ENCODE data around the gene TAOK2.

TAOK2 gene

GRCh38 chr16:29978081-29978480 lies 4.4 kb downstream of the TAOK2 start:
- no peak for DNase-seq (ENCODE audit: low read depth, low spot score)
- H3K4me1 ChIP-seq (ENCODE audit: insufficient read depth, insufficient read length) = peaks cover 7% of the 10 kb centered on the region
- H3K4me3 ChIP-seq (ENCODE audit: insufficient read length, low read depth) = no peak overlapping the region
- H3K9me3 ChIP-seq (ENCODE audit: insufficient read depth, low read length) = peaks cover 2% of the 10 kb centered on the region
- no peak for TF ChIP-seq SUZ12 (IDR thresholded peaks at IDR 0.05; ENCODE audit: extremely low read depth, insufficient read depth, insufficient read length)
- no peak for TF ChIP-seq ZNF274 (IDR thresholded peaks at IDR 0.05; ENCODE audit: low read depth, low read length)
- no peak for TF ChIP-seq YY1 (IDR thresholded peaks at IDR 0.05; ENCODE audit: insufficient read depth, insufficient read length)
- H3K9ac ChIP-seq (ENCODE audit: insufficient read length, low read depth) = no peak overlapping the region
- peaks cover 60% of the 10 kb centered on the region for H3K36me3 ChIP-seq (ENCODE audit: insufficient read depth, insufficient read length, low read length)
- H3K27me3 ChIP-seq (ENCODE audit: insufficient read depth, insufficient read length) = no peaks in the 10 kb centered on the region

GRCh38 chr16:29978564-29979270 lies 5.0 kb downstream of the TAOK2 start:
- Histone ChIP-seq H3K9me3 (ENCODE audit: insufficient read depth, low read length) (no peaks in the 10 kb centered on the region), H3K9ac (ENCODE audit: insufficient read length, low read depth) (no peak overlapping the region), H3K36me3 (ENCODE audit: insufficient read depth, insufficient read length, low read length) (peaks cover 66% of the 10 kb centered on the region), H3K4me3 (ENCODE audit: insufficient read length, low read depth) (no peak overlapping the region), H3K4me1 (ENCODE audit: insufficient read depth, insufficient read length) (peaks cover 7% of the 10 kb centered on the region), H3K27me3 (ENCODE audit: insufficient read depth, insufficient read length) (no peaks in the 10 kb centered on the region)
- no peak for TF ChIP-seq SUZ12 (IDR thresholded peaks at IDR 0.05; ENCODE audit: extremely low read depth, insufficient read depth, insufficient read length)
- DNase-seq (ENCODE audit: low read depth, low spot score) = no peak

GRCh38 chr16:29982560-29983419 lies 9.1 kb downstream of the TAOK2 start:
- Histone ChIP-seq H3K36me3 (ENCODE audit: insufficient read depth, insufficient read length, low read length) (peaks cover 99% of the 10 kb centered on the region), H3K9ac (ENCODE audit: insufficient read length, low read depth) (no peak overlapping the region), H3K9me3 (ENCODE audit: insufficient read depth, low read length) (no peaks in the 10 kb centered on the region), H3K4me3 (ENCODE audit: insufficient read length, low read depth) (no peak overlapping the region), H3K4me1 (ENCODE audit: insufficient read depth, insufficient read length) (peaks cover 2% of the 10 kb centered on the region), H3K27me3 (ENCODE audit: insufficient read depth, insufficient read length) (no peaks in the 10 kb centered on the region)
- TF ChIP-seq YY1 (IDR thresholded peaks at IDR 0.05; ENCODE audit: insufficient read depth, insufficient read length) (no peak), ZNF274 (IDR thresholded peaks at IDR 0.05; ENCODE audit: low read depth, low read length) (no peak), SUZ12 (IDR thresholded peaks at IDR 0.05; ENCODE audit: extremely low read depth, insufficient read depth, insufficient read length) (no peak)
- no peak for DNase-seq (ENCODE audit: low read depth, low spot score)

GRCh38 chr16:29983420-29984136 lies 9.9 kb downstream of the TAOK2 start:
- peaks cover 99% of the 10 kb centered on the region for H3K36me3 ChIP-seq (ENCODE audit: insufficient read depth, insufficient read length, low read length)
- no peak overlapping the region for H3K9ac ChIP-seq (ENCODE audit: insufficient read length, low read depth)
- no peaks in the 10 kb centered on the region for H3K9me3 ChIP-seq (ENCODE audit: insufficient read depth, low read length)
- no peaks in the 10 kb centered on the region for H3K4me1 ChIP-seq (ENCODE audit: insufficient read depth, insufficient read length)
- H3K27me3 ChIP-seq (ENCODE audit: insufficient read depth, insufficient read length) = no peaks in the 10 kb centered on the region
- no peak for DNase-seq (ENCODE audit: low read depth, low spot score)
- no peak overlapping the region for H3K4me3 ChIP-seq (ENCODE audit: insufficient read length, low read depth)
- TF ChIP-seq ZNF274 (IDR thresholded peaks at IDR 0.05; ENCODE audit: low read depth, low read length) (no peak), SUZ12 (IDR thresholded peaks at IDR 0.05; ENCODE audit: extremely low read depth, insufficient read depth, insufficient read length) (no peak), YY1 (IDR thresholded peaks at IDR 0.05; ENCODE audit: insufficient read depth, insufficient read length) (no peak)

GRCh38 chr16:29984137-29984763 lies 10.6 kb downstream of the TAOK2 start:
- no peak for DNase-seq (ENCODE audit: low read depth, low spot score)
- Histone ChIP-seq H3K4me3 (ENCODE audit: insufficient read length, low read depth) (no peak overlapping the region), H3K9ac (ENCODE audit: insufficient read length, low read depth) (no peak overlapping the region), H3K4me1 (ENCODE audit: insufficient read depth, insufficient read length) (no peaks in the 10 kb centered on the region), H3K27me3 (ENCODE audit: insufficient read depth, insufficient read length) (no peaks in the 10 kb centered on the region), H3K36me3 (ENCODE audit: insufficient read depth, insufficient read length, low read length) (peaks cover 99% of the 10 kb centered on the region), H3K9me3 (ENCODE audit: insufficient read depth, low read length) (no peaks in the 10 kb centered on the region)
- TF ChIP-seq ZNF274 (IDR thresholded peaks at IDR 0.05; ENCODE audit: low read depth, low read length) = no peak
- no peak for TF ChIP-seq SUZ12 (IDR thresholded peaks at IDR 0.05; ENCODE audit: extremely low read depth, insufficient read depth, insufficient read length)

- no peak for TF ChIP-seq YY1 (IDR thresholded peaks at IDR 0.05; ENCODE audit: insufficient read depth, insufficient read length)
- no peak for TF ChIP-seq SUZ12 (IDR thresholded peaks at IDR 0.05; ENCODE audit: extremely low read depth, insufficient read depth, insufficient read length)
- no peak for TF ChIP-seq ZNF274 (IDR thresholded peaks at IDR 0.05; ENCODE audit: low read depth, low read length)
- peaks cover 99% of the 10 kb centered on the region for H3K36me3 ChIP-seq (ENCODE audit: insufficient read depth, insufficient read length, low read length)
Measured at GRCh38 chr16:29984764-29985147, 11.1 kb downstream of the TAOK2 start.

More at GRCh38 chr16:29984764-29985147, 11.1 kb downstream of the TAOK2 start:
- no peaks in the 10 kb centered on the region for H3K4me1 ChIP-seq (ENCODE audit: insufficient read depth, insufficient read length)
- H3K9ac ChIP-seq (ENCODE audit: insufficient read length, low read depth) = no peak overlapping the region
- no peaks in the 10 kb centered on the region for H3K27me3 ChIP-seq (ENCODE audit: insufficient read depth, insufficient read length)
- no peaks in the 10 kb centered on the region for H3K9me3 ChIP-seq (ENCODE audit: insufficient read depth, low read length)
- DNase-seq (ENCODE audit: low read depth, low spot score) = no peak
- no peak overlapping the region for H3K4me3 ChIP-seq (ENCODE audit: insufficient read length, low read depth)

Measured in NT2/D1 (cell line).